Fibroblast of upper back skin (primary cell): ENCODE measurements around the gene FOXR1.
"Not testable (repeated sequence)": the region's sequence is repeated elsewhere in the genome, so short reads cannot be mapped to it uniquely, and the experiment has no call there.

ENCODE experiments used
- DNase-seq: peaks from one replicate; pipeline ENCODE4 v3.0.0-alpha.2; 2013

FOXR1 gene

DNA sequence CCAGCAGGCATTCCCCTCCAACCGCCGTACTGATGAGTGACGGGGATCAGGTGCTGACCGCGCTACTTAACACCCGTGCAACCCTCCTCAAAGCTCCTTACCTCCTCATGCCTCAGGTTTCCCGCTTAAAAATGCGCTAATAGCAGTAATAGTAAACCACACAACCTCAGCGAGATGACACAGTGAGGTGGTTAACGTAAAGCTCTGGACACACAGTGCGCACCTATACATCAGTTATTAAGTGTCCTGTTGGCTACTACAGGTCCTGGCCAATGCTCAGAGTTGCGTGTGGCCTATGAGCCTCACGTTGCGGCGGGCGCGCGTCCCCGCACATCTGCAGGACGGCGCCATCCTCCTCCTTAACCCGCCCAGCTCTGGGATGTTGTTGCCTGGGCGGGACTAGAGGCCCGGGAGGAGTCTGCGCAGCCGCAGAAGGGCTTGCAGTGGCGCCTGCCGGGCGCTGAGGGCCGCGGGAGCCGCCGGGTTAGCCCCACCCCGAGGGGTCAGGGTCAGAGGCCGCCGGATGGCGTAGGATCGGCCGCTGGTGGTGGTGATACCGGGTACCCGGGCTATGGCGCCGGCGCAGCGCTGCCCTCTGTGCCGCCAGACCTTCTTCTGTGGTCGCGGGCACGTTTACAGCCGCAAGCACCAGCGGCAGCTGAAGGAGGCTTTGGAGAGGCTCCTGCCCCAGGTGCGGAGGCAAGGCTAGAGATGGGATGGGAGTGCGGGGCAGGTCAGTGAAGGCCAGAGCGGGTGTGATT lies 26.2 kb downstream of the FOXR1 start, which contains the start of gene CENATAC:
CENATAC (plus strand) TSS at position 512 of the 761 bp plus-strand sequence; CDS start at position 572, 60 bp downstream.
- peak; percentile 84 for DNase-seq

GRCh38 chr11:118998388-118998717 lies 26.8 kb downstream of the FOXR1 start:
- no peak for DNase-seq

GRCh38 chr11:118998822-118999221 lies 27.3 kb downstream of the FOXR1 start:
- DNase-seq = peak; percentile 70

- DNase-seq = peak; percentile 55
These were observed 29.3 kb downstream of the FOXR1 start for GRCh38 chr11:119000906-119001305.

DNA sequence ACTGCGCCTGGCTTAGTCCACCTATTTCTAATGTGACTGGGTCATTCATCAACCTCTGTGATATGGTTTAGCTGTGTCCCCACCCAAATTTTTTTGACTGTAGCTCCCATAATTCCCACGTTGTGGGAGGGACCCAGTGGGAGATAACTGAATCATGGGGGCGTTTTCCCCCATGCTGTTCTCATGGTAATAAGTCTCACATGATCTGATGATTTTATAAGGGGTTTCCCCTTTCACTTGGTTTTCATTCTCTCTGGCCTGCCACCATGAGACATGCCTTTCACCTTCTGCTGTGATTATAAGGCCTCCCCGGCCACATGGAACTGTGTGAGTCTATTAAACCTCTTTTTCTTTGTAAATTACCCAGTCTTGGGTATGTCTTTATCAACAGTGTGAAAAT lies 35.1 kb downstream of the FOXR1 start:
- no peak for DNase-seq

DNA sequence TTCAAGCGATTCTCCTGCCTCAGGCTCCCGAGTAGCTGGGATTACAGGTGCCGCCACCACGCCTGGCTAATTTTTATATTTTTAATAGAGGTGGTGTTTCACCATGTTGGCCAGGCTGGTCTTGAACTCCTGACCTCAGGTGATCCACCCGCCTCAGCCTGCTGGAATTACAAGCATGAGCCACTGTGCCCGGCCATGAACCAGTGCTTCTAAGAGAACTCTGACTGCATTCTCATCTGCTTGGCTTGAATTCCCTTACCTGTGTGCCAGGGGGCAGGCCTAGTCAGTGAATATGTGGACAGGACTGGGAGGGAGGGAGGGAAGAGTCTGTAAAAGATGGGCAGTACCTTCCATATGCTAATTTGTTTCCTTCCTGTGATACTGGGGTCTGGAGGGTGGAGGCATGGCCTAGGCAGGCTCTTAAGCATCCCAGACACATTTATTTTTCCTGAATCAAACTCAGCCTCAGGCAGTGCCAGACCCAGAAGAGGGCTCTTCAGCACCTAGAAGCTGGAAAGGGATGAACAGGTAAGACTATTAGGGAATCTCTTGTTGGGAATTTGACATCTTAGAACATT lies 40.0 kb downstream of the FOXR1 start:
- no peak for DNase-seq

GRCh38 chr11:119012629-119013170 lies 41.1 kb downstream of the FOXR1 start:
- DNase-seq = no peak

DNA sequence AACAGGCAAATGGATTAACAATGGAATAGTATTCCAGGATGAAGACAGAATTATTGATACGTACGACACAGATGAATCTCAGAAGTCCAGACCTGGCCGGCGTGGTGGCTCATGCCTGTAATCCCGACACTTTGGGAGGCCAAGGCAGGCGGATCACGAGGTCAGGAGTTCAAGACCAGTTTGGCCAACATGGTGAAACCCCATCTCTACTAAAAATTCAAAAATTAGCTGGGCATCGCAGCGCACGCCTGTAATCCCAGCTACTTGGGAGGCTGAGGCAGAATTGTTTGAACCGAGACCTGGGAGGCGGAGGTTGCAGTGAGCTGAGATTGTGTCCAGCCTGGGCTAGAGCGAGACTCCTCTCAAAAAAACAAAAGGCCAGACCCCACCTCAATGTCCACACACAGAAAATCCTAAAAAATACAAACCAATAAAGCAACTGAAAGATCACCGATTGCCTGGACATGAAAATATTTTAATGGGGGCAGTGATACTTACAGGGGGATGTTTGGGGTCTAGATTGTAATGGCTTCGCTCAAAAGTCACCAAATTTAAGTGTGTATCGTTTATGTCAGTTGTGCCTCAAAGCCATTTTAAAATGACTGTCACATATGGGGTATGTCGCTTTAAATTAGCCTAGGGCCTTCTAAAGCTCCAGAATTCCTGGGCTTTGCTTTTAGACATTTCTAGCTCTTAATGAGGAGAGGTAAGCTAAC lies 42.8 kb downstream of the FOXR1 start:
- no peak for DNase-seq

DNA sequence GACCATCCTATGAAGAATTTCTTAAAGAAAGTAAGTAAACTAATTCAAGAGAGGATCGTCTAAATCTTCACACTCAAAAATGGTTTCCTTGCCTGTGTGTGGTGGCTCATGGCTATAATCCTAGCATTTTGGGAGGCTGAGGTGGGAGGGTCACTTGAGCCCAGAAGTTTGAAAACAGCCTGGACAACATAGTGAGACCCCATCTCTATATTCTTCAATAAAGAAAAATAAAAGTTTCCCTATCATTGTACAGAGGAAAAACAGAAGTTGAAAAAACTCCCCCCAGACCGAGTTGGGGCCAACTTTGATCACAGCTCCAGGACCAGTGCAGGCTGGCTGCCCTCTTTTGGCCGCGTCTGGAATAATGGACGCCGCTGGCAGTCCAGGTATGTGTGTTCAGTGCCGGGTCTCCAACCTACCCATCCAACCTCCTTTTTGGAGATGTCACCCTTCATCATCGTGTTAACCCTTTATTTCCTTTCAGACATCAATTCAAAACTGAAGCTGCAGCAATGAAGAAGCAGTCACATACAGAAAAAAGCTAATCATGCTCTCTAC lies 43.6 kb downstream of the FOXR1 start:
- no peak for DNase-seq

GRCh38 chr11:119016216-119017009 lies 44.9 kb downstream of the FOXR1 start:
- DNase-seq = no peak

DNA sequence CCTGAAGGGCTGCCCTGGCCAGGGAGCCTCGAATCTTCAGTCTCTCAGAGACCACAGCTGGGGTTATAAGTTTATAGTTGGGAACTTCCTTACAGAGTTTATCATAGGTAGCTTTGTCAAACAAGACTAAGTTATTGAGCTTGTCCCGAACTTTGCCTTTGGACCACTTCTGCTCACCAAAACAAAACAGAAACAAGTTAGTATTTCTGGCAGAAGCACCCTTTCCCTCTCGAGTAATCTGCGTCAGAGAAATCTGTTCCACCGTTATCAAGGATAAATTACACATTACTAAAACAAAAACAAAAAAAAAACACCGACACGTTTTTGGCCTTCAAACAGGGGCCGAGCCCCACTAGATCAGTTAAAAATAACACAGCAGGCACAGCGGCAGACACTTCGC lies 45.8 kb downstream of the FOXR1 start:
- not testable (repeated sequence) for DNase-seq

DNA sequence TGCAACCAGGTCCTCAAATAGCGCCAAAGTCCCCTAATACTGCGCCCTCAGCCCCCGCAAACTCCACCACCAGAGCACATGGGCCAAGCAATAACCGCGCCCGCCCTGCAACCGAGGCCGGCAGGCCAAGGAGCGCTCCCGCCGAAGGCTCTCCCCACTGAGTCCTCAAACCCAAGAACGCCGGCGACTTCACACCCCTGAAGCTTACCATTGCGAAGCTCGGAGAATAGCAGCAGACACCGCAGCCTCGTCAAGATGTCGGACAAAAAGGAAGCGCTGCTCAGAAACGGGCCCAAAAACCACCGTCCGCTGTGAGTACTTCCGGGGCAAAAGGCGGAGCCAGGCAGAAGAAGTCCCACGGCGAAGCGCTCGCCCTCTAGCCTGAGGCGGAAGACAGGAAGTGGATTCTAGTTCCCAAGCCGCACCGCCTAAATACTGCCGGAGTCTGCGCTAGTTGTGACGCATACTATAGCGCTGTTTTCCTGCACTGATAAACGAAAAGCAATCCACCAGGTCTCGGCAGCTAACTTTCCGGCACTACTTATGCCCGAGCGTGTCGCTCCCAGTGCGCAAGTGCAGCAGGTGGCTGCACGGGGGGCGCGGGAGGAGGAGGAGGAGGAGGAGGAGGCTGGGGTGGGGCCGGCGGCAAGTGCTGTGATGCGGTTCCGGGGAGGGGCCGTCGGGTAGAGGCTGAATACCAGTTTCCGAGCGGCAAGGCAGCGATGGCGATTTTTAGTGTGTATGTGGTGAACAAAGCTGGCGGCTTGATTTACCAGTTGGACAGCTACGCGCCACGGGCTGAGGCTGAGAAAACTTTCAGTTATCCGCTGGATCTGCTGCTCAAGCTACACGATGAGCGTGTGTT lies 46.7 kb downstream of the FOXR1 start, which contains the start of the genes RPS25 and TRAPPC4:
RPS25 (minus strand) TSS at position 270 of the 865 bp plus-strand sequence; CDS start at position 211, 59 bp downstream.
TRAPPC4 (plus strand) TSS at position 693 of the 865 bp plus-strand sequence; CDS start at position 723, 30 bp downstream.
- peak; percentile 96 for DNase-seq

DNA sequence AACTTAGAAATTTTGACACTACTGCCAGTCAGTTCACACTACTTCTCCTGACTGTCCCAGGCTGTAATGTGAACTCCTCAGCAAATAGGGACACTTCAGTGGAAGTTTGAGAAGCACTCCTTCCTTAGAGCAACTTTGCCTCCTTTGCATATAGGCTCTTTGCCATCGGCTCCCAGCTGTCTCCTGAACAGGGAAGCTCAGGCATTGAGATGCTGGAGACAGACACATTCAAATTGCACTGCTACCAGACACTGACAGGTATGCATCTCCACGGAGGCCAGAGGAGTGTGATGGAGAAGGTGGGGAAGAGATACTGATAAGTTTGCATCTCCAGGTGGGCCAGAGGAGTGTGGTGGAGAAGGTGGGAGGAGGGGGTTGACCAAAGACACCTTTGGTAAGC lies 48.4 kb downstream of the FOXR1 start:
- DNase-seq = no peak

- no peak for DNase-seq
These were observed 50.1 kb downstream of the FOXR1 start for GRCh38 chr11:119021631-119022030.

DNA sequence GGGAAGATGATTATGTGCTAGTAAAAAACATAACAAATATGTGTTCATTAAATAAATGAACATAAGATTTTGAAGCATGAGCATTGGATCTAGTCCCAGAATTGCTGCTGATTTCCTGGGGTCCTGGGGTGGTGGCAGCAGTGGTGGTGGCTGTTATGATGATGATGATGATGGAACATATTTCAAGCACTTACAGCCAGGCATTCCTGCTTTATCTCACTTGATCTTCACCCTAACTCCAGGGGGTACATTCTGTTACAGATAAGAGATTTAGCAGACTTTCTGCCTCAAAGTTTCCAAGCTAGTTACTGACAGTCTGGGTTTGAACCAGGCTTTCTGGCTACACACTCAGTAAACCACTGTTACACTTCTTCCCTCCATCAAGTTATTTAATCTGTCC lies 52.2 kb downstream of the FOXR1 start:
- no peak for DNase-seq

DNA sequence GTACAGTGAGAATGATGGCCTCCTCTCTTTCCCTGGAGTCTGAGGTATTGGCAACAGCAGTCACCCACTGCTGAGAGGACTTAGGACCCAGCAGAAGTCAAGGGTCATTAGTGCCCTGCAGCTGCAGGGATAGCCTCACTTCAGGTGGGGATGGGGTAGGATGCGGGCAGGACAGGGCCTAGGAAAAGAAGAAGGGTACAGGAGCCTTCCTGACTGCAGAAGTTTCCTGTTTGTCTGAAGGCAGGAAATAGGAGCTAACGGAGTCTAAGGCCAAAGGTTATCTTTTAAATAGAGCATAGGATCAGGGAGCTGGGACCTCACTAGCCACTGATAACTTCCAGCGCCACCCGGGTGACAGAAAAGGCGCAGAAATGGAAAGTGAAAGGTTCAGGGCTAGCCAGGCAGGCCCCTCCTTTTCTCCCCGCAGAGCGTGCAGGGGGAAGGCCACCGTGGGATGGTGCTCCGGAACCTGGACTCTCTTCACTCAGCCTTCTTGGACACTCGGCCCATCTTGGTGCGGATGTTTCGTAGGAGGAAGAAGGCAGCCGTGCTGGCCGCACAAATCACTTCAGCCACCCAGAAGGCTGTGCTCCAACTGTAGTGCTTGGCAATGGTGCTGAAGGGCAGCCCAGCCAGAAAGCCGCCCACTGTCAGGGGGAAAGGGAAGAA lies 53.0 kb downstream of the FOXR1 start:
- no peak for DNase-seq

GRCh38 chr11:119025099-119025473 lies 53.5 kb downstream of the FOXR1 start:
- no peak for DNase-seq

- no peak for DNase-seq
These were observed 54.0 kb downstream of the FOXR1 start for GRCh38 chr11:119025541-119025940.

- no peak for DNase-seq
These were observed 54.6 kb downstream of the FOXR1 start for GRCh38 chr11:119025978-119026766.

GRCh38 chr11:119026970-119027369 lies 55.4 kb downstream of the FOXR1 start:
- DNase-seq = no peak
